Loucy (cell line): ENCODE results near the gene APBA1.

ENCODE experiments used
- H2AFZ ChIP-seq: fragments of 200-600 bp; sonication (generic); 2 replicates; pipeline ENCODE4 v1.6.0; 2016; ENCODE audit warnings: antibody characterized with exemption, mild to moderate bottlenecking, low read length, moderate library complexity
- H3F3A ChIP-seq: fragments of 200-600 bp; 2 replicates; pipeline ENCODE4 v1.6.0; 2016; ENCODE audit warnings: antibody characterized with exemption, low read depth, mild to moderate bottlenecking
- H3K27me3 ChIP-seq: fragments of 200-600 bp; sonication (generic); 2 replicates; pipeline ENCODE4 v1.6.1; 2014; ENCODE audit warnings: low read length, mild to moderate bottlenecking; ENCODE audit not compliant: insufficient read depth, poor library complexity, severe bottlenecking
- H3K36me3 ChIP-seq: fragments of 200-600 bp; sonication (generic); 2 replicates; pipeline ENCODE4 v1.6.1; 2016; ENCODE audit warnings: low read length; ENCODE audit not compliant: insufficient read depth
- H3K4me1 ChIP-seq: fragments of 200-600 bp; sonication (generic); 2 replicates; pipeline ENCODE4 v1.5.1; 2014; ENCODE audit warnings: low read length, mild to moderate bottlenecking; ENCODE audit not compliant: insufficient read depth, poor library complexity, severe bottlenecking
- H3K4me2 ChIP-seq: fragments of 200-600 bp; sonication (generic); 2 replicates; pipeline ENCODE4 v1.6.0; 2014; ENCODE audit warnings: antibody characterized with exemption, low read length, low read depth, mild to moderate bottlenecking; ENCODE audit not compliant: poor library complexity, severe bottlenecking
- H3K4me3 ChIP-seq: fragments of 200-600 bp; sonication (generic); 2 replicates; pipeline ENCODE4 v1.5.1; 2014; ENCODE audit warnings: low read length, mild to moderate bottlenecking, mixed read lengths; ENCODE audit not compliant: poor library complexity, severe bottlenecking
- H3K79me2 ChIP-seq: fragments of 200-600 bp; sonication (generic); 2 replicates; pipeline ENCODE4 v1.6.1; 2014; ENCODE audit warnings: low read length; ENCODE audit not compliant: insufficient read depth
- H3K9ac ChIP-seq: fragments of 200-600 bp; sonication (generic); 2 replicates; pipeline ENCODE4 v1.6.0; 2014; ENCODE audit warnings: mild to moderate bottlenecking, low read depth, low read length, moderate library complexity; ENCODE audit not compliant: poor library complexity, severe bottlenecking
- H3K9me2 ChIP-seq: fragments of 200-600 bp; sonication (generic); replicated peaks from 2 replicates; pipeline ENCODE4 v1.6.1; 2016; ENCODE audit warnings: low read depth, low read length, mixed read lengths
- H3K9me3 ChIP-seq: fragments of 200-600 bp; sonication (generic); 2 replicates; pipeline ENCODE4 v1.6.1; 2014; ENCODE audit warnings: mild to moderate bottlenecking, antibody characterized with exemption, low read length, low read depth; ENCODE audit not compliant: insufficient read depth
- H4K20me1 ChIP-seq: fragments of 200-600 bp; sonication (generic); 2 replicates; pipeline ENCODE4 v1.6.0; 2014; ENCODE audit warnings: antibody characterized with exemption, low read length, mild to moderate bottlenecking; ENCODE audit not compliant: insufficient read depth, poor library complexity, severe bottlenecking
- CTCF ChIP-seq: fragments of 200-600 bp; sonication (generic); conservative IDR thresholded peaks from 2 replicates; pipeline ENCODE4 v1.5.1; 2014; ENCODE audit warnings: mild to moderate bottlenecking, antibody characterized with exemption, low read length
- EZH2phosphoT487 ChIP-seq: fragments of 200-600 bp; IDR thresholded peaks from 2 replicates; pipeline ENCODE4 v1.6.1; 2018; ENCODE audit warnings: antibody characterized with exemption, mild to moderate bottlenecking, moderate library complexity, borderline replicate concordance

The APBA1 gene

DNA sequence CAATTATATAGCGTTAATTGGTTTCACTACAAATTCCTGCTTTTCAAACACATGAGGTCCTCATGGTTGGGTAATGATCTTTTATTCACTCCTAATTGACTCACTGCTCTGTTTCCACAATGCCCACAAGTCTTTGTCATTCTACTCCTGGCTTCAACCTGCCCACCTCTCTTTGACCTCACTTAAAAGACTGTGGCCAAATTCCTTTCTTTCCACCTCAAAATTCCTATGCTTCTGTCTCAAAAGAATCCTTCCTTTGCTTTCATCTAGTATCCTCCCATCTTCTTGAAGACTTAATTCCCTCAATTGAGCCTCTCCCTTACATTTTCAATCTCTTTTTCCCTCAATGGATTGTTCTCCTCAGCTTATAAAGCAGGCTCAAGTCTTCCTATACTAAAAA, 4.9 kb downstream of the APBA1 start:
- Histone ChIP-seq H3K79me2 (no peaks in the 10 kb centered on the region), H3K9me3 (no peaks in the 10 kb centered on the region), H3F3A (no peaks in the 10 kb centered on the region), H3K27me3 (no peaks in the 10 kb centered on the region), H2AFZ (no peak overlapping the region), H3K9me2 (no peaks in the 10 kb centered on the region), H3K4me1 (peaks cover 8% of the 10 kb centered on the region), H4K20me1 (no peaks in the 10 kb centered on the region), H3K9ac (no peak overlapping the region), H3K4me2 (no peak overlapping the region), H3K36me3 (no peaks in the 10 kb centered on the region), H3K4me3 (no peak overlapping the region)
- no peak for TF ChIP-seq EZH2phosphoT487
- TF ChIP-seq CTCF: no peak

DNA sequence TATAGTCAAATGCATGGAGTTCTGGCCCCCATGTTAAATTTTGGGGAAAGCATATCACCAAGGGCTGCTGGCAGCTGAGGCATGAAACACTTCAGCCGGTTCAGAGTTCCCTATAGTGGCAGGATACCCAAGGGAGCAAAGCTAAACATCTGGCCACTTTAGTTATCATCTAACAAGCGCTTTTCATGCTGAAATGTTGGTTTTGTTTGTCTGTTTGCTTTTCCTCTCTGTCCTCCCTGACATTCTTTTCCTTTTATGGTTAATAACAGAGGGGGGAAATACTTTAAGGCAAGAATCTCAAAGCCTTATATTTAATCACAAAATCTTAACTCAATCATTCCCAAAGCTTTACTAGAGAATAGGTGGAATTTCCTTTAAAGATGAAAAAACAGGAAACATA, 11.9 kb downstream of the APBA1 start:
- no peak overlapping the region for H3K4me2 ChIP-seq
- H3K27me3 ChIP-seq: no peaks in the 10 kb centered on the region
- TF ChIP-seq EZH2phosphoT487 (no peak), CTCF (no peak)
- H2AFZ ChIP-seq: 0 out of 2 replicates have a peak overlapping the region, but pooled peaks have one; percentile 8
- no peaks in the 10 kb centered on the region for H4K20me1 ChIP-seq
- H3F3A ChIP-seq: no peaks in the 10 kb centered on the region
- H3K9me3 ChIP-seq: no peaks in the 10 kb centered on the region
- H3K4me3 ChIP-seq: no peak overlapping the region
- peaks cover 10% of the 10 kb centered on the region for H3K4me1 ChIP-seq
- no peaks in the 10 kb centered on the region for H3K79me2 ChIP-seq
- no peaks in the 10 kb centered on the region for H3K36me3 ChIP-seq
- no peaks in the 10 kb centered on the region for H3K9me2 ChIP-seq
- H3K9ac ChIP-seq: no peak overlapping the region

GRCh38 chr9:69658987-69659675, 13.0 kb downstream of the APBA1 start:
- H3K4me1 ChIP-seq: peaks cover 10% of the 10 kb centered on the region
- no peaks in the 10 kb centered on the region for H3F3A ChIP-seq
- no peaks in the 10 kb centered on the region for H3K79me2 ChIP-seq

More at GRCh38 chr9:69658987-69659675, 13.0 kb downstream of the APBA1 start:
- no peaks in the 10 kb centered on the region for H4K20me1 ChIP-seq
- H3K4me3 ChIP-seq: no peak overlapping the region
- no peak for TF ChIP-seq EZH2phosphoT487
- TF ChIP-seq CTCF: no peak
- no peak overlapping the region for H3K9ac ChIP-seq
- no peaks in the 10 kb centered on the region for H3K36me3 ChIP-seq
- no peaks in the 10 kb centered on the region for H3K9me3 ChIP-seq
- no peaks in the 10 kb centered on the region for H3K27me3 ChIP-seq
- no peak overlapping the region for H2AFZ ChIP-seq
- H3K9me2 ChIP-seq: no peaks in the 10 kb centered on the region
- H3K4me2 ChIP-seq: no peak overlapping the region
